ENCODE measurements around the gene PIGV.
A peak's percentile ranks its signal among the peaks of the same experiment; 100 is the strongest.

GRCh38 chr1:26826261-26827105 lies 38.7 kb downstream of the PIGV start, which contains the start of gene ZDHHC18:
- TF ChIP-seq CTCF (IDR thresholded peaks at IDR 0.05): peak in 2 of 3 donors; percentile 62 to 78
- TF ChIP-seq POLR2A (IDR thresholded peaks at IDR 0.05): no peak
- no peak for TF ChIP-seq EP300 (IDR thresholded peaks at IDR 0.05)

Data from ovary (tissue), 3 donors.